ENCODE data around the gene CMTR1. TPM values are rescaled to one million over a fixed set of nuclear protein-coding genes. Genes with fewer than 3 reads are reported as not detected.

Gene CMTR1
- total RNA-seq, 1 donor from 2014 or later = 60.1 TPM

DNA sequence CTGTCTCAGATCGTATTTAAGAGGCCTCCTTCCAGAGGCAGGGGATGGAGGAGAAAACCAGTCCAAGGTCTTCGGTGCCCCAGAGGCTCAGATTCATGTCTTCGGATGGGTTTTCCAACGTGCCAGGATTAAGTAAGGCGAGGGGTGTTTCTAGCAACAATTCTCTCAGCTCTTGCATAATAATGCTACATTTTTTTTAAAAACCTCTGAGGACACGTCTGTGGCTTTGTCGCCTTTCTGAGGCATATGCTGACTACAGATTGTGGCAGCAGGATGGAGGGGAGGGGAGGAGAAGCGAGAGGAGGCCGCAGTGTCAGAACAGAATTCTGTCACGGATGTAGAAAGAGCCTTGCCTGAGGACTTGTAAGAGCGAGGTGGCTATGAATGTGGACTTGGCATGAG is 84.4 kb downstream of the CMTR1 start:
- H3K4me1 Mint-ChIP-seq = peaks cover 39% of the 10 kb centered on the region
- H3K4me3 Mint-ChIP-seq = no peak overlapping the region
- H3K36me3 Mint-ChIP-seq = no peaks in the 10 kb centered on the region
- peaks cover 24% of the 10 kb centered on the region for H3K27me3 Mint-ChIP-seq (ENCODE audit: low read depth)
- TF ChIP-seq, protein P1, sequence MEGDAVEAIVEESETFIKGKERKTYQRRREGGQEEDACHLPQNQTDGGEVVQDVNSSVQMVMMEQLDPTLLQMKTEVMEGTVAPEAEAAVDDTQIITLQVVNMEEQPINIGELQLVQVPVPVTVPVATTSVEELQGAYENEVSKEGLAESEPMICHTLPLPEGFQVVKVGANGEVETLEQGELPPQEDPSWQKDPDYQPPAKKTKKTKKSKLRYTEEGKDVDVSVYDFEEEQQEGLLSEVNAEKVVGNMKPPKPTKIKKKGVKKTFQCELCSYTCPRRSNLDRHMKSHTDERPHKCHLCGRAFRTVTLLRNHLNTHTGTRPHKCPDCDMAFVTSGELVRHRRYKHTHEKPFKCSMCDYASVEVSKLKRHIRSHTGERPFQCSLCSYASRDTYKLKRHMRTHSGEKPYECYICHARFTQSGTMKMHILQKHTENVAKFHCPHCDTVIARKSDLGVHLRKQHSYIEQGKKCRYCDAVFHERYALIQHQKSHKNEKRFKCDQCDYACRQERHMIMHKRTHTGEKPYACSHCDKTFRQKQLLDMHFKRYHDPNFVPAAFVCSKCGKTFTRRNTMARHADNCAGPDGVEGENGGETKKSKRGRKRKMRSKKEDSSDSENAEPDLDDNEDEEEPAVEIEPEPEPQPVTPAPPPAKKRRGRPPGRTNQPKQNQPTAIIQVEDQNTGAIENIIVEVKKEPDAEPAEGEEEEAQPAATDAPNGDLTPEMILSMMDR (IDR thresholded peaks at IDR 0.05; ENCODE audit: unreplicated experiment) = no peak
- DNase-seq (ENCODE audit: low spot score in 2 of 2, unreplicated experiment in 2 of 2) = no peak
- no peaks in the 10 kb centered on the region for H3K9me3 Mint-ChIP-seq
- H3K27ac Mint-ChIP-seq = no peak overlapping the region

DNA sequence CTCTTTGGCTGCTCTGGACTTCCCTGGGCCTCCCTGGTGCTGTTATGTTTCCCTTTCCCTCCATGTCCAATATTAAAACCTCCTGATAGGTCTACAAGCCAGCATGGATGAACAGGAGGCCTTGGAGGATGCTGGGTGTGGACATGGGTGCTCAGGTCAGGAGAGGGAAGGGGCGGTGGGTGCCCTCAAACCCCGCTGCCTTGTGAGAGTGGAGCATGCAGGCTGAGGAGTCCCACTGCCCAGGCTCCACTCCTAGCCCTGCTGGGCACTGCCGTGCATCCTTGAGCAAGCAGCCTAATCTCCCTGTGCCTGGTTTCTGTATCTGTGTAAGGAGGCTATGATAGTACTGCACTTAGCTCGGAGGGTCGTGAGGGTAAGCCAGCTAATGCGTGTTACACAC is 85.1 kb downstream of the CMTR1 start:
- H3K27me3 Mint-ChIP-seq (ENCODE audit: low read depth) = peaks cover 17% of the 10 kb centered on the region
- no peak for DNase-seq (ENCODE audit: low spot score in 2 of 2, unreplicated experiment in 2 of 2)
- no peaks in the 10 kb centered on the region for H3K9me3 Mint-ChIP-seq
- no peak overlapping the region for H3K27ac Mint-ChIP-seq
- H3K4me3 Mint-ChIP-seq = no peak overlapping the region
- peaks cover 32% of the 10 kb centered on the region for H3K4me1 Mint-ChIP-seq
- H3K36me3 Mint-ChIP-seq = no peaks in the 10 kb centered on the region
- TF ChIP-seq, protein P1 (IDR thresholded peaks at IDR 0.05; ENCODE audit: unreplicated experiment) = no peak

- TF ChIP-seq, protein P1 (IDR thresholded peaks at IDR 0.05; ENCODE audit: unreplicated experiment) = no peak
- no peak for DNase-seq (ENCODE audit: low spot score in 2 of 2, unreplicated experiment in 2 of 2)
- no peaks in the 10 kb centered on the region for H3K9me3 Mint-ChIP-seq
These were observed 86.4 kb downstream of the CMTR1 start for GRCh38 chr6:37519461-37519860.

DNA sequence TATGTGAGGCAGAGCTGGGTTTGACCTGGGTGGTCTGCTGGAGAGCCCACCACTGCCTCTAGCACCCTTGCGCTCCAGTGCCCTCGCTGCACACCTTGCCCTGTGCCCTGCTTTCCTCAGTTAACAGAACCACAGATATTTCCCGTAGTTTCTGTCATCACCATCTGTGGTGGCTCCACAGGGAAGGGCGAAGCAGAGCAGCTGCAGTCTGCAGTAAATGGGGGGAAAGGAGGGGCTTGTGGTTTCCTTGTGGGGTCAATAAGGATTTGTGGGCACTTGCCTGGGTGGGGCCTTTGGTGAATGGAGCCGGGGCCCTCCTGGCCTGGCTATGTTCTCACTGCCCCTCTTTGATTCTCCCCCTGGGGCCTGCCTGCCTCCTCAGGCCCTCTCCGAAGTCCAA is 87.9 kb downstream of the CMTR1 start:
- Mint-ChIP-seq H3K9me3 (no peaks in the 10 kb centered on the region), H3K4me3 (no peak overlapping the region), H3K4me1 (peaks cover 11% of the 10 kb centered on the region), H3K36me3 (no peaks in the 10 kb centered on the region), H3K27me3 (ENCODE audit: low read depth) (peaks cover 10% of the 10 kb centered on the region), H3K27ac (no peak overlapping the region)
- DNase-seq (ENCODE audit: low spot score in 2 of 2, unreplicated experiment in 2 of 2) = no peak
- TF ChIP-seq, protein P1 (IDR thresholded peaks at IDR 0.05; ENCODE audit: unreplicated experiment) = no peak

More at GRCh38 chr6:37519461-37519860, 86.4 kb downstream of the CMTR1 start:
- no peaks in the 10 kb centered on the region for H3K36me3 Mint-ChIP-seq
- no peak overlapping the region for H3K27ac Mint-ChIP-seq
- peaks cover 23% of the 10 kb centered on the region for H3K4me1 Mint-ChIP-seq
- peaks cover 7% of the 10 kb centered on the region for H3K27me3 Mint-ChIP-seq (ENCODE audit: low read depth)
- no peak overlapping the region for H3K4me3 Mint-ChIP-seq

GRCh38 chr6:37521674-37522073 is 88.7 kb downstream of the CMTR1 start:
- Mint-ChIP-seq H3K36me3 (no peaks in the 10 kb centered on the region), H3K9me3 (no peaks in the 10 kb centered on the region), H3K27me3 (ENCODE audit: low read depth) (peaks cover 10% of the 10 kb centered on the region), H3K27ac (no peak overlapping the region), H3K4me3 (no peak overlapping the region), H3K4me1 (peaks cover 4% of the 10 kb centered on the region)
- TF ChIP-seq, protein P1 (IDR thresholded peaks at IDR 0.05; ENCODE audit: unreplicated experiment) = no peak
- no peak for DNase-seq (ENCODE audit: low spot score in 2 of 2, unreplicated experiment in 2 of 2)

GRCh38 chr6:37522836-37523235 is 89.8 kb downstream of the CMTR1 start:
- Mint-ChIP-seq H3K9me3 (no peaks in the 10 kb centered on the region), H3K4me1 (no peaks in the 10 kb centered on the region), H3K27ac (no peak overlapping the region), H3K36me3 (no peaks in the 10 kb centered on the region), H3K4me3 (no peak overlapping the region), H3K27me3 (ENCODE audit: low read depth) (peaks cover 19% of the 10 kb centered on the region)
- DNase-seq (ENCODE audit: low spot score in 2 of 2, unreplicated experiment in 2 of 2) = no peak
- TF ChIP-seq, protein P1 (IDR thresholded peaks at IDR 0.05; ENCODE audit: unreplicated experiment) = no peak

Measured in mesothelial cell of epicardium (in vitro differentiated cells).